ENCODE data around the gene MRPL50.

GRCh38 chr9:101435601-101436079 lies 37.2 kb upstream of the MRPL50 start, which contains the start of gene ALDOB:
- TF ChIP-seq CTCF (IDR thresholded peaks at IDR 0.05) = no peak
- TF ChIP-seq POLR2A (IDR thresholded peaks at IDR 0.05) = peak; percentile 96

Data from right lobe of liver (tissue), 4 donors.